HuH-7.5 (cell line): ENCODE data around the gene PAN3.

Source experiments
- DNase-seq: peaks from one replicate; pipeline ENCODE4 v3.0.0; 2011; ENCODE audit warnings: low spot score

Gene PAN3

GRCh38 chr13:28337166-28338005 lies 199.0 kb downstream of the PAN3 start:
- no peak for DNase-seq

- DNase-seq, result no peak
Measured at GRCh38 chr13:28338006-28338574, 199.7 kb downstream of the PAN3 start.

GRCh38 chr13:28338742-28339141 lies 200.4 kb downstream of the PAN3 start:
- DNase-seq, result no peak

- DNase-seq, result no peak
Measured at GRCh38 chr13:28339419-28339818, 201.1 kb downstream of the PAN3 start.

- DNase-seq, result no peak
Measured at GRCh38 chr13:28340272-28340793, 202.0 kb downstream of the PAN3 start.

GRCh38 chr13:28342251-28342650 lies 203.9 kb downstream of the PAN3 start:
- DNase-seq, result no peak

GRCh38 chr13:28344163-28344562 lies 205.8 kb downstream of the PAN3 start:
- no peak for DNase-seq
